Erythroblast (primary cell): ENCODE measurements around the gene APIP.

Experiments
- GATA1 ChIP-seq: IDR thresholded peaks from 2 replicates; pipeline ENCODE4 v1.6.1; 2011; ENCODE audit warnings: low read depth, mild to moderate bottlenecking, control low read depth, low read length, moderate library complexity
- POLR2A ChIP-seq: IDR thresholded peaks from 2 replicates; pipeline ENCODE4 v1.6.1; 2011; ENCODE audit warnings: mild to moderate bottlenecking, low read length

DNA sequence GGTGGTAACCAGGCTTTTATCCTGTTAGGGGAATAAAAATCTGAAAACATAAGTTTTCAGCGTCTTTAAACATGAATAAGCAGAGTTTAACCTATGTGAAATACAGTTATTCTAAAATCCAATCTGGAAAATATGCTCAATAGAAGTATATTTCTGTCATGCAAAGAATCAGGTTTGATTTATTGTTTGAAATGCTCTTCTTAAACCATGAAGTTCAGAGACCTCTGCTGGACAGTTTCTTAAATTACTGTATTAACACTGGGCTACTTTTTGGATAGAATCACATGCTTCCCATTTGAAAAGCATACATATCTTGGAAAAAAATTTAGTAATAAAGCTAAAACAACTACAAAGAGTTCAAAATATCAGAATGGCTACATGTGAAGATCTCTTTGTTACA, 25.4 kb downstream of the APIP start:
- no peak for TF ChIP-seq POLR2A
- no peak for TF ChIP-seq GATA1
